Neural progenitor cell (in vitro differentiated cells): ENCODE data around the gene TOMM22. TPM values are rescaled to one million over a fixed set of nuclear protein-coding genes. Genes with fewer than 3 reads are reported as not detected.

Experiments used
- DNase-seq: peaks from one replicate; pipeline ENCODE4 v3.0.0-alpha.2; 2016; ENCODE audit warnings: low spot score
- H2AFZ ChIP-seq: fragments of 200-600 bp; sonication (generic); replicated peaks from 2 replicates; pipeline ENCODE4 v1.6.1; 2016; ENCODE audit warnings: antibody characterized with exemption
- H3F3A ChIP-seq: fragments of 200-600 bp; sonication (generic); 2 replicates; pipeline ENCODE4 v1.6.1; 2016; ENCODE audit warnings: antibody characterized with exemption, low read depth
- H3K27ac ChIP-seq: fragments of 200-600 bp; sonication (generic); 2 replicates; pipeline ENCODE4 v1.5.1; 2016; ENCODE audit warnings: mild to moderate bottlenecking
- H3K27me3 ChIP-seq: fragments of 200-600 bp; sonication (generic); 2 replicates; pipeline ENCODE4 v1.6.1; 2016; ENCODE audit warnings: mild to moderate bottlenecking, moderate library complexity
- H3K36me3 ChIP-seq: fragments of 200-600 bp; sonication (generic); 2 replicates; pipeline ENCODE4 v1.5.1; 2016
- H3K4me1 ChIP-seq: fragments of 200-600 bp; sonication (generic); 2 replicates; pipeline ENCODE4 v1.6.1; 2016; ENCODE audit warnings: mixed run types
- H3K4me2 ChIP-seq: fragments of 200-600 bp; sonication (generic); 2 replicates; pipeline ENCODE4 v1.6.1; 2016
- H3K4me3 ChIP-seq: fragments of 200-600 bp; sonication (generic); 2 replicates; pipeline ENCODE4 v1.5.1; 2016
- H3K79me2 ChIP-seq: fragments of 200-600 bp; sonication (generic); 2 replicates; pipeline ENCODE4 v1.6.1; 2016; ENCODE audit warnings: low read depth
- H3K9ac ChIP-seq: fragments of 200-600 bp; sonication (generic); 2 replicates; pipeline ENCODE4 v1.6.1; 2016
- H3K9me3 ChIP-seq: fragments of 200-600 bp; sonication (generic); 2 replicates; pipeline ENCODE4 v1.5.1; 2016; ENCODE audit warnings: low read depth
- H4K20me1 ChIP-seq: fragments of 200-600 bp; sonication (generic); 2 replicates; pipeline ENCODE4 v1.6.1; 2016; ENCODE audit warnings: low read depth
- H3K27ac Mint-ChIP-seq: 3 replicates; pipeline ENCODE4 v1.8.0; 2021; ENCODE audit warnings: mixed read lengths
- H3K27me3 Mint-ChIP-seq: 2 replicates; pipeline ENCODE4 v1.8.0; 2022; ENCODE audit warnings: low read depth, mild to moderate bottlenecking, inconsistent platforms, moderate library complexity, mixed read lengths; ENCODE audit not compliant: insufficient read depth
- H3K36me3 Mint-ChIP-seq: 3 replicates; pipeline ENCODE4 v1.8.0; 2021; ENCODE audit warnings: mixed read lengths
- H3K4me1 Mint-ChIP-seq: 3 replicates; pipeline ENCODE4 v1.8.0; 2021; ENCODE audit warnings: mixed read lengths
- H3K4me3 Mint-ChIP-seq: 3 replicates; pipeline ENCODE4 v1.8.0; 2021; ENCODE audit warnings: mild to moderate bottlenecking, moderate library complexity, mixed read lengths
- H3K9me3 Mint-ChIP-seq: 3 replicates; pipeline ENCODE4 v1.8.0; 2020; ENCODE audit warnings: mixed read lengths
- EZH2 ChIP-seq: fragments of 200-600 bp; sonication (generic); IDR thresholded peaks from 2 replicates; pipeline ENCODE4 v1.6.1; 2017; ENCODE audit warnings: antibody characterized with exemption, mild to moderate bottlenecking, moderate library complexity
- EZH2phosphoT487 ChIP-seq: fragments of 200-600 bp; sonication (generic); IDR thresholded peaks from 2 replicates; pipeline ENCODE4 v1.6.1; 2017; ENCODE audit warnings: antibody characterized with exemption
- total RNA-seq: library from RNA; depleted of rRNA; stranded (reverse); fragments of >200 nt; gene quantifications from 2 replicates; pipeline ENCODE4 v1.2.3, GENCODE V29; 2015; ENCODE audit warnings: low replicate concordance
- TF ChIP-seq, protein P1 (sequence below): fragments of 200-600 bp; sonication (generic); IDR thresholded peaks from 2 replicates; pipeline ENCODE4 v1.5.1; 2017; ENCODE audit warnings: antibody characterized with exemption, mild to moderate bottlenecking

The TOMM22 gene
- total RNA-seq, 1 donor from 2014 or later: 134 TPM

GRCh38 chr22:38707984-38708383, 26.2 kb downstream of the TOMM22 start:
- Histone ChIP-seq H2AFZ (no peak overlapping the region), H4K20me1 (peaks cover 70% of the 10 kb centered on the region), H3K36me3 (no peaks in the 10 kb centered on the region), H3F3A (peaks cover 35% of the 10 kb centered on the region), H3K27me3 (no peaks in the 10 kb centered on the region), H3K4me2 (peak overlapping the region; percentile 99), H3K79me2 (peaks cover 72% of the 10 kb centered on the region), H3K4me3 (peak overlapping the region; percentile 88), H3K4me1 (peaks cover 34% of the 10 kb centered on the region), H3K9ac (no peak overlapping the region), H3K9me3 (no peaks in the 10 kb centered on the region), H3K27ac (no peak overlapping the region)
- Mint-ChIP-seq H3K4me1 (peaks cover 48% of the 10 kb centered on the region), H3K27ac (no peak overlapping the region), H3K4me3 (peak overlapping the region; percentile 64), H3K36me3 (peaks cover 7% of the 10 kb centered on the region), H3K27me3 (peaks cover 14% of the 10 kb centered on the region), H3K9me3 (no peaks in the 10 kb centered on the region)
- TF ChIP-seq EZH2 (no peak), EZH2phosphoT487 (no peak)
- TF ChIP-seq, protein P1, sequence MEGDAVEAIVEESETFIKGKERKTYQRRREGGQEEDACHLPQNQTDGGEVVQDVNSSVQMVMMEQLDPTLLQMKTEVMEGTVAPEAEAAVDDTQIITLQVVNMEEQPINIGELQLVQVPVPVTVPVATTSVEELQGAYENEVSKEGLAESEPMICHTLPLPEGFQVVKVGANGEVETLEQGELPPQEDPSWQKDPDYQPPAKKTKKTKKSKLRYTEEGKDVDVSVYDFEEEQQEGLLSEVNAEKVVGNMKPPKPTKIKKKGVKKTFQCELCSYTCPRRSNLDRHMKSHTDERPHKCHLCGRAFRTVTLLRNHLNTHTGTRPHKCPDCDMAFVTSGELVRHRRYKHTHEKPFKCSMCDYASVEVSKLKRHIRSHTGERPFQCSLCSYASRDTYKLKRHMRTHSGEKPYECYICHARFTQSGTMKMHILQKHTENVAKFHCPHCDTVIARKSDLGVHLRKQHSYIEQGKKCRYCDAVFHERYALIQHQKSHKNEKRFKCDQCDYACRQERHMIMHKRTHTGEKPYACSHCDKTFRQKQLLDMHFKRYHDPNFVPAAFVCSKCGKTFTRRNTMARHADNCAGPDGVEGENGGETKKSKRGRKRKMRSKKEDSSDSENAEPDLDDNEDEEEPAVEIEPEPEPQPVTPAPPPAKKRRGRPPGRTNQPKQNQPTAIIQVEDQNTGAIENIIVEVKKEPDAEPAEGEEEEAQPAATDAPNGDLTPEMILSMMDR: no peak
- no peak for DNase-seq

GRCh38 chr22:38709306-38709705, 27.5 kb downstream of the TOMM22 start:
- Histone ChIP-seq H3K79me2 (peaks cover 85% of the 10 kb centered on the region), H2AFZ (no peak overlapping the region), H3K27me3 (no peaks in the 10 kb centered on the region), H3K36me3 (no peaks in the 10 kb centered on the region), H3K27ac (no peak overlapping the region), H3K9me3 (no peaks in the 10 kb centered on the region), H3K4me2 (no peak overlapping the region), H3F3A (peaks cover 35% of the 10 kb centered on the region), H3K9ac (no peak overlapping the region), H3K4me3 (no peak overlapping the region), H4K20me1 (peaks cover 84% of the 10 kb centered on the region), H3K4me1 (peaks cover 45% of the 10 kb centered on the region)
- DNase-seq: no peak
- Mint-ChIP-seq H3K9me3 (no peaks in the 10 kb centered on the region), H3K36me3 (peaks cover 10% of the 10 kb centered on the region), H3K4me3 (no peak overlapping the region), H3K27me3 (peaks cover 19% of the 10 kb centered on the region), H3K27ac (no peak overlapping the region), H3K4me1 (peaks cover 53% of the 10 kb centered on the region)
- no peak for TF ChIP-seq EZH2phosphoT487
- TF ChIP-seq, protein P1: no peak
- no peak for TF ChIP-seq EZH2

- Histone ChIP-seq H2AFZ (no peak overlapping the region), H3K27me3 (no peaks in the 10 kb centered on the region), H3K4me3 (no peak overlapping the region), H3K4me1 (peaks cover 39% of the 10 kb centered on the region), H3K4me2 (no peak overlapping the region), H3K9me3 (no peaks in the 10 kb centered on the region), H4K20me1 (peaks cover 94% of the 10 kb centered on the region), H3F3A (peaks cover 26% of the 10 kb centered on the region), H3K27ac (no peak overlapping the region), H3K79me2 (peaks cover 95% of the 10 kb centered on the region), H3K36me3 (no peaks in the 10 kb centered on the region), H3K9ac (no peak overlapping the region)
- no peaks in the 10 kb centered on the region for H3K9me3 Mint-ChIP-seq
- peaks cover 45% of the 10 kb centered on the region for H3K4me1 Mint-ChIP-seq
- H3K27ac Mint-ChIP-seq: no peak overlapping the region
- H3K36me3 Mint-ChIP-seq: peaks cover 10% of the 10 kb centered on the region
- no peak overlapping the region for H3K4me3 Mint-ChIP-seq
- TF ChIP-seq, protein P1: no peak
- TF ChIP-seq EZH2 (no peak), EZH2phosphoT487 (no peak)
- DNase-seq: no peak
- H3K27me3 Mint-ChIP-seq: peaks cover 11% of the 10 kb centered on the region
These were observed 28.6 kb downstream of the TOMM22 start for GRCh38 chr22:38710351-38710750.
